SHP77 (cell line): ENCODE data around the gene LIMK1.

Source experiments
- DNase-seq, 2 experiments: peaks; one replicate each; lab custom pipeline; 2025; lab: John Stamatoyannopoulos, UW

LIMK1 gene

DNA sequence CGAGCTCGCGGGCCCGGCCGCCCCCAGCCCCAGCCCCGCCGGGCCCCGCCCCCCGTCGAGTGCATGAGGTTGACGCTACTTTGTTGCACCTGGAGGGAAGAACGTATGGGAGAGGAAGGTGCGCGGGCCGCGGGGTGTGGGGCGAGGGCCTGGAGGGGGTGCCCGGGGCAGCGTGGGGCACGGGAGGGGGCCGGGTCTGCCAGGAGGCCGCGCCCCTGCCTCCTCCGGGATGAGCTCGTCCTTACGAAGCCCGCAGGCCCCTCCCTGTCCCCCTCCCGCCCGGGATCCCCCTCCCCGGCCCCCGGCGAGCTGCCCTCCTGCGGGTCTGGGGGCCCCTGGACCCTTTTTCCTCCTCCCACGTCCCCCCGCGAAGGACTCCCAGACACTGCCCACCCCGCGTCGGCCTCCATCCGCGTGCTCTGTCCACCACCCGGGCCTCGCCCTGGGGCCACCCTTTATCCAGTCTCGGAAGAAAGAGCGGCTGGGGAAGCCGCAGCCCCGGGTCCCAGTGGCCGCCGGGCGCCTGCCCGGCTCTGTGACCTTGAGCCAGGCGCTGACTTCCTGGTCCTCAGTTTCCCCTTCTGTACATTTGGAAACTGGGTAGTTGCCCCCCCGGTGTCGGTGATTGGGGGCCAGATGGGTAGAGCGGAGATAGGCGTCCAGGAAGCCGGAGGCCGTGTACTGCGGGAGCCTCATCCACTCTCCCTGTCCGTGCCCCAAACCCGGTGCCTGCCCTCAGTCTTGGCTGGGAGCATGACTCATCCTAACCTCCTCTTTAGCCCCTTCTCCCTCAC lies 521 bp downstream of the LIMK1 start:
- DNase-seq, result no peak

DNA sequence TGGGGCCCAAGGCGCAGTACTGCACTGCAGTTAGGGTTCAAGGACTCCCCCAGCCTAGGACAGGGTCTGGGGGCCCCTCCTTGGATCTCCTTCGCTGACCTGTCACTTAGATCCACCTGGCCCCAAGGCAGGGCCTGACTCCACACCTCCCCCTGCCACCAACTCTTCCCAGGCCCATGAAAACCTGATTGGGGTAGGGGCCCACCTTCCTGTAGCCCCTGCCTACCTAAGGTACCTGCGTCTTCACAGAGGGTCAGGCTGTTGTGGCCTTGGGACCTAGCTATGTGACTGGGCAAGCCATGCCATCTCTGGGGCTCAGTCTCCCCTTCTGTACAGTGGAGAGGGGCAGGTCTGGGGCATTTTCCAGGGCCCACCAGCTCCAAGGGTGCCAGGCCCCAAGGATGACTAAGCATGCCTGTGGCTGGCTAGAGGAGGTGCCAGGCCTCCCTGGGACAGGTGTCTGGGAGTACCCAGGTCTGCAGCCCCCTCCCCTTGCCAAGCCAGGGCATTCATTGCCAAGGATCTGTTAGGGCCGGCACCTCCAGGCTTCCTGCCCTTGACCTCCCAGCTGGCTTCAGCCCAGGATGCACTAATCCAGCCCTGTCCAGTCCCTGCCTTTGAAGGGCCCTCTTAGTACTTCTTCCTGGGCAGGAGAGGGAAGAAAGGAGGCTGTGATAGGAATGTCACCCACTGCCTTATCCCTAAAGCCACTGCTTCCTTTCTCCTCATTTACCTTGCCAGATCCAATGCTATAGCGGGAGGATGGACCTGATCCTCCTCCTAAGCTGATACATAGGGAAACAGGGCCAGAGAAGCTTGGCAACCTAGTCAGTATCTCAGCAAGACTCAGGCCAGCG lies 1.3 kb downstream of the LIMK1 start:
- DNase-seq, result no peak

DNA sequence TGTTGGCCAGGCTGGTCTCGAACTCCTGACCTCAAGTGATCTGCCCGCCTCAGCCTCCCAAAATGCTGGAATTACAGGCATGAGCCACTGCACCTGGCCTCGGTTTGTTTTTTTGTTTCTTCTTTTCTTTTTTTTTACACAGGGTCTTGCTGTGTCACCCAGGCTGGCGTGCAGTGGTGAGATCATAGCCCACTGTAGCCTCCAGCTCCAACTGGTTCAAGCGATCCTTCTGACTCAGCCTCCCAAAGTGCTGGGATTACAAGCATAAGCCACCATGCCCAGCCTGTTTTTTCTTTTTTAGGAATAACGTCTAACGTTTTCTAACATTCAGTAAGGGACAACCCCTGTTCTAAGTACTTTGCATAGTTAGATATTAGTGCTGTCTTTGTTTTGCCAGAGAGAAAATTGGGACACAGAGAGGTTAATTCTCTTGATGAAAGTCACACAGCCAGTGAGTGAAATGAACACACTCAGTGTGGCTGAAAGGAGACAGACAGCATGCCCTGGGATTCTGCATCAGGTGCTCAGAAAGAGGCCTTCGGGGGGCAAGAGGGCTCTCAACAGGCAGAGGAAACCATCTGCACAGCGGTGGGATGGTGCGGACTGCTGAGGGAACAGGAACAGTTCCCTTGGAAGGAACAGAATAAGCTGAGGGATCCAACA lies 4.3 kb downstream of the LIMK1 start:
- no peak for DNase-seq

DNA sequence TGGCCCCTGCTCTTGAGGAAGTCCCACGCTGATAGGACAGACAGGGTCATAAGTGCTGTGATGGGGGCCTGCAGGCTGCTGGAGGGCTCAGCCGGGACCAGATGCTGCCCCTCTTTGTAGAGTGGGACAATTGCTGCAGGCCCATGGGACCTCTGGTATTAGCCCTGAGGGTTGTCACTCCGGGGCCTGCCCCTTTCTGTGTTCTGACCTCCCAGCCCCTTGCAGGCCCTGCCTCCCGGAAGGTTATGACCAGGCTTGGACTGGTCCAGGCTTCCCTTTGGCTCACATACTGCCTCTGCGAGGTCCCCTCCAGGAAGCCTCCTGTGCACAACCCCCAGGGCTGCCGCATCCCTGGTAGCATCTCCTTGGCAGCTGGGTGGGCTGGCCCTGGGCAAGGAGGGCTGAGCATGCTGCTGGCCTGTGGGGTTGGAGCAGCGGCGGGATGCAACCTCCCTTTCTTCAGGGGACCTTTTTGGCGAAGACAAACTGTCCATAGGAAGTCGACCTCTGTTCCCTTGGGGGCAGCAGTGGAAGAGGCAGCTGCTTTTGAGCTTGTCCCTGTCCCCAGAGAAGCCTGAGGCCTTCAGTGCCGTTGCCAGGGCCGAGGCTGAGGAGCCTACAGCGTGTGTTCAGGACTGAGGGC lies 8.8 kb downstream of the LIMK1 start:
- no peak for DNase-seq

DNA sequence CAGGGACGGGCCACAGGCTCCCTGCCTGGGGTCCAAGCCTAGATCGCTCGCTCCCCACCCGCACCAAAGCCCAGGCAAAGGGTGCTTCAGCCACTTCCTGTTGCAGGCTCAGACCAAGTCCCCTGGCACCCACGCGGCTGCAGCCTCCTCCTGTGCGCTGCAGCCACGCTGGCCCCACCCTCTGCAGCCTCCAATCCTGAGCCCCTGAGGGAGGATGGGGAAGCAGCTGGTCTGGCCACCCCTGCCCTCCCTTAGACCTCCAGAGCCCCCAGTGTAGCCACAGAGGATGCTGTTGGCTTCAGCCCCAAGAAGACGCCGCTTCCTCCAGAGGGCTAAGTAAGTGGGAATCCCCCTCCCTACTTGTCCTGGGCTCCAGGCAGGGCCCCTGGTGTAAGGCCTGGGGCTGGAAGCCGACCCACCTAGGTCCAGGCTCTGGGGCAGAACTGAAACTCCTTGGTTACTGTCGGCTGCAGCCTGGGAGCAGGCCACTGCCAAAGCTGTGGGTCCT lies 9.4 kb downstream of the LIMK1 start:
- DNase-seq, result no peak

DNA sequence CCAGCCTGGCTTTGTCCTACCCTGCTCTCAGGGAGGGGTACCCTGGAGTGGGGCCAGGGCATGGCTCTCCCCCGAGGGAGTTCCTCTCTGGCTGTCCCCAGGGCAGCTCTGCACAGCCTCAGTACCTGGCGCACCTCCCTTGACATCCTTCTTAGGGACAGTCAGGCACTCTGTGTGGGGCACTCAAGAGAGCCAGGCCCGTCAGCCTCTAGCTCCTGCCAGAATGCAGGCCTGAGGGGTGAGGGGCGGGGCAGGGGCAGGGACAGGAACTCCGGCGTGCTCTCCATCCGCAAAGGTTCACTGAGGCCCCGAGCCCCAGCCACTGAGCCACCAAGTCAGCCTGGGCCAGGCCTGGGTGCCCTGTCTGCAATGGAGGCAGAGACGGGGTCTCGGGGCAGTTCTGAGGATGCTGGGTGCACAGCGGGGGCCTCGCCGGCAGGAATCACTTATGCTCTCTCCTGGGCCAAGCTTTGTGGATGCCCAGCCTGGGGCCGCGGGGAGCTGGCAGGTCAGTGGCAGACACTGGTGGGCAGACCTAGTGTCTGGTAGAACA lies 10.1 kb downstream of the LIMK1 start:
- no peak for DNase-seq

DNA sequence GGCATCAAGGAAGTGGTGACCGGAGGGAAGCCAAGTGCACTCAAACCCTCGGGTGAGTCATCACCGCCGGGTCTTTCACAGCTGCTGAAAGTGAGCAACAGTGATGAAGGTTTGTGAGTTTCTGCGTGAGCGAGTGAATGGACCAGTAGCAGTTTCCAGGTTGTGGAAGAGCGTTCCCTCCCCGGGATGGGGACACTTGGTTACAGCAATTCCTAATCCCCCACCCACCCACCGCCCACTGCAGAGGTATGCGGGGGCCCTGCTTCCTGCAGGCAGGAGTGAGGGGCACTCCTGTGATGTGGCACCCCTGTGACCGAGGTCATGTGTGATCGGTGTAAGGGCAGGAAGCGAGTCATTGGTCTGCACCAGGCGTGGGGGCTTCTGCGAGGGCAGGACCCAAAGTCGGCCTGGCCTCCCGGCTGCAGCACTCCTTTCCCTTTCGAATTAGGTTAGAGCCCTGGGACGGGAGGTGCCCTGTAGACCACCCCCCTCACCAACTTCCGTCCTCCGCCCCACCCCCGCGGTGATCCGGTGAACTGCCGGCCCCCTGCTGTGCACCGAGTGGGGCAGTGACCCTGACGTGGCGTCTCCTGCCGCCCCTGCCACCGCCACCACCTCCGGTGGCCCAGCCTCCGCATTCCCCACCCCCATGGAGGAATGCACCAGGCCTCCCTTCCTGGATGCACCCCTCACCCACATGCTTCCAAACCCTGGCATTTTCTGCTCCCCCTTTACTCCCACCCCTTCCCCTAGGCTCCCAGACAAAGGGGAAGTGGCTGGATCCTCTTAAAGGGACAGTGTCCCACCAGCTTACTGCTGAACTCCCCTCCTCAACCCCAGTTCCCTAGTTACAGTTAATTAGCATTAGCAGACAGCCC lies 10.9 kb downstream of the LIMK1 start:
- DNase-seq, result no peak

DNA sequence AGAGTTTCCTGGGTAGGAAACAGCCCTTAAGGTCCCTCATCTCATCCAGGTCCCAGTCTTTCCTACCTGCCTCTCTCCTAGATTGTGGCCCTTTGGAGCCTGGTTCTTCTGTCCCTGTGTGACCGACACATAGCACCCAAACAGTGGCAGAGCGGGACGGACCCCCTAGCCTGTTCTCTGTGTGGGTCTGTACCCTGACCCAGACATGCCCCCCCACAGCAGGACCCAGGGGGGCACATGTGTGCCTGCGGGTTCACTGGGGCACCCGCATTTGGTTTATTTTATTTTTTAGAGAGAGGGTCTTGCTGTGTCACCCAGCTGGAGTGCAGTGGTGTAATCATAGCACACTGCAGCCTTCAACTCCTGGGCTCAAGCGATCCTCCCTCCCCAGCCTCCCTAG lies 11.5 kb downstream of the LIMK1 start:
- no peak for DNase-seq

DNA sequence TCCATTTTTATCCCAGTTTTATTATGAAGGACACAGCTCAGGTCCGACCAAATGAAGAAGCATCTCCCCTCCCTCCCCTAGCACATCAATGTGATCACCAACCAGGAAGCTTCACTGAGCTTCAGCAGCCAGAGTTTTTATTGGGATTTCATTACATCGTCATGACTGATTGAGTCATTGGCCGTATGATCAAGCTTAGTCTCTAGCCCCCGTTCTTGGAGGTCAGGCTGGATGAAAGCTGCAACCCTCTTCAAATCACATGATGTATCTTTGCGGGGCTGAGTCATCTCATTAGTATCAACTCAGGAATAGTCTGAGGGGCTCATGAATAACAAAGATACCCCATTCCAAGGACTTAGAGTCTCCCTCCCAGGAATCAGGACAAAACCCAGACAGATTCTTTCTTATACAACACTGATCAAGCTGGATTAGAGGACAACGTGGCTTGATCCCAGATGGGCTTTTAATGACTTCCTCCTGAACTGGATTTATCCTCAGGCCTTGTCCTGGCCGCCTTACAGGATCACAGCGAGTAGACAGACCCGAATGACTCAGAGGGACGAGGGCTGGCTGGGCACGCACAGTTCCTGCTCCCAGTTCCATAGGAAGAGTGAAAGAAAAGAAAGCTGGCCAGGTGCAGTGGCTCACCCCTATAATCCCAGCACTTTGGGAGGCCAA lies 14.5 kb downstream of the LIMK1 start:
- DNase-seq, result no peak

DNA sequence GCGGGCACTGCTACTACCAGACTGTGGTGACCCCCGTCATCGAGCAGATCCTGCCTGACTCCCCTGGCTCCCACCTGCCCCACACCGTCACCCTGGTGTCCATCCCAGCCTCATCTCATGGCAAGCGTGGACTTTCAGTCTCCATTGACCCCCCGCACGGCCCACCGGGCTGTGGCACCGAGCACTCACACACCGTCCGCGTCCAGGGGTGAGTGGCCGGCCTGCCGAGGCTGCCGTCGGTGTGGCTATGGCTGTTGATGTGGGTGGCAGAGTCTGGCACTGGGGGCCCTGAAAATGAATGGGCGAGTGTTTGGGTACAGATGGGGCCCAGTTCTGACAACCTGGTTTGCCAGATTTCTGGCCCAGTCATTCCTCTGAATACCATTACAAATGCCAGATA lies 15.4 kb downstream of the LIMK1 start:
- no peak for DNase-seq

DNA sequence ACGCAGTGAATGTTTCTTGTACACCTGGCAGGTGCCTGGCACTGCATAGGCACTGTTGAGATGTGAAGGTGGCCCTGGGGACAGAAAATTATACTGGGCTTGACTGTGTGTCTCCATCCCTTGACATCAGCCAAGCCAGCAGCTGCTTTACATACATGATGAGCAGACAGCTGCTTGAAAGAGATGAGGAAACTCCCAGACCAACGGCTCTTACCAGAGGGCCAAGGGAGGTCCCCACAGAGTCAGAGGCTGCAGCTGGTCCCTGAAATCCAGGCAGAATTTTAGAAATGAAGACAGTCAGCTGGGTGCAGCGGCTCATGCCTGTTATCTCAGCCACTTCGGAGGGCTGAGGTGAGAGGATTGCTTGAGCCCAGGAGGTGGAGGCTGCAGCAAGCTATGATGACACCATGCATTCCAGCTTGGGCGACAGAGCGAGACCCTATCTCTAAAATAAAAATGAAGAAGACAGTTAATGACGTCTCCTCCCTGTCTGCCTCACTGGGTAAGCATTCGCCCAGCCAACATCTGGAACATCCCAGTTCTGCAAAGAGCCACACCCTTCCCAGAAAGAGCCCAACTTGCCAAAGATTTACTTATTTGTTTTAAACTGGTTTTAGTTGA lies 17.6 kb downstream of the LIMK1 start:
- no peak for DNase-seq

DNA sequence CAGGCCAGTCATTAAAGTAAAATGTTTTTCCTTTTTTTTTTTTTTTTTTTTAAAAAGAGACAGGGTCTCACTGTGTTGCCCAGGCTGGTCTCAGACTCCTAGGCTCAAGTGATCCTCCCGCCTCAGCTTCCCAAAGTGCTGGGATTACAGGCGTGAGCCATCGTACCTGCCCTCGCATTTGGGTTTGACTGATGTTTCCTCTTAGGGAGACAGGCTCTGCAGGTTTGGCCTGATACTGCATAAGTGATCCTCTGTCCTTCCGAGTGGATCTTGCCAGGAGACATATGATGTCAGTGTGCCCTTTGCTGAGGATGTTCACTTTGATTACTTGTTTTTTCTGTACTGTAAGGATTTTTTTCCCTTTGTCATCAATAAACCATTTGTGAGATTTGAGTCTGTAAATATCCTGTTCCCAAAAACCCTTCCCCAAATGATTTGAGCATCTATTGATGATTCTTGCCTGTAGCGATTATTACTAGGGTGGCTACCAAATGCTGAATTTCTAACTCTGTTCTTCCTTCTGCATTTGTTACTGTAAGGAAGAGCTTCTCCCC lies 19.7 kb downstream of the LIMK1 start:
- DNase-seq, result no peak

DNA sequence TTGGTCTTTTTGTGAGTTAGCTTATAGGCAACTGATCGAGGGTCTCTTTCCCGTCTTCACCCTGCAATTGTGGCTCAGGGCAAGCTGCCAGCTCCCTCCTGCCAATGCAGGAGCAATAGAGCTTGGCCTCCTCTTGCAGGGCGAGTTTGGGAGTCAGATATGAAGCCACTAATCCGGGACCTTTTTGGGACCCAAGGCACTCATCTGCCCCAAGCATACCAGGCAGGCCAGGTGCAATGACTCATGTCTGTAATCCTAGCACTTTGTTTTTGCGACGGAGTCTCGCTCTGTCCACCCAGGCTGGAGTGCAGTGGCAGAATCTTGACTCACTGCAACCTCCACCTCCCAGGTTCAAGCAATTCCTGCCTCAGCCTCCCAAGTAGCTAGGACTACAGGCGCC lies 21.1 kb downstream of the LIMK1 start:
- DNase-seq, result no peak

DNA sequence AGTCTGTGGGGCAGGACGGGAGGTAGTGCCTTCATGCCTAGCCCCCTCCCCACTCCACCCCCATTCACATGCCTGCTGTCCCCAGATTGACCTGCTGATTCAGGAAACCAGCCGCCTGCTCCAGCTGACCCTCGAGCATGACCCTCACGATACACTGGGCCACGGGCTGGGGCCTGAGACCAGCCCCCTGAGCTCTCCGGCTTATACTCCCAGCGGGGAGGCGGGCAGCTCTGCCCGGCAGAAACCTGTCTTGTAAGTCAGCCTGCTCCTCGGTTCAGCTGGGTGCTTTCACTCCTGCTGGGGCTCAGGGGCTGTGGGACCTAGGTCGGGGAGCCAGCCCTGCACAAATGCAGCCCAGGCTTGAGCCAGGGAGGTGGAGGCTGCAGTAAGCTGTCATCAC lies 22.4 kb downstream of the LIMK1 start:
- DNase-seq, result no peak

DNA sequence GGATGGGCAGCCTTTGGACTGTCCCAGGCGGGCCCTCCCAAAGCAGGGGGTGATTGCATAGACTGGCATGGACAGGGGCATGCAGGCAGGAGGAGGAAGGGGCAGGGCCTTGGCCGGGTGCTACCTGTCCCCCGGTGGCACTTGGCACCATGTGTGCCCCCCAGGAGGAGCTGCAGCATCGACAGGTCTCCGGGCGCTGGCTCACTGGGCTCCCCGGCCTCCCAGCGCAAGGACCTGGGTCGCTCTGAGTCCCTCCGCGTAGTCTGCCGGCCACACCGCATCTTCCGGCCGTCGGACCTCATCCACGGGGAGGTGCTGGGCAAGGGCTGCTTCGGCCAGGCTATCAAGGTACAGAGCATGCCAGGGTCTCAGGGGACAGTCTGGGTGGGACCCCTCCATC lies 23.2 kb downstream of the LIMK1 start:
- DNase-seq, result no peak

DNA sequence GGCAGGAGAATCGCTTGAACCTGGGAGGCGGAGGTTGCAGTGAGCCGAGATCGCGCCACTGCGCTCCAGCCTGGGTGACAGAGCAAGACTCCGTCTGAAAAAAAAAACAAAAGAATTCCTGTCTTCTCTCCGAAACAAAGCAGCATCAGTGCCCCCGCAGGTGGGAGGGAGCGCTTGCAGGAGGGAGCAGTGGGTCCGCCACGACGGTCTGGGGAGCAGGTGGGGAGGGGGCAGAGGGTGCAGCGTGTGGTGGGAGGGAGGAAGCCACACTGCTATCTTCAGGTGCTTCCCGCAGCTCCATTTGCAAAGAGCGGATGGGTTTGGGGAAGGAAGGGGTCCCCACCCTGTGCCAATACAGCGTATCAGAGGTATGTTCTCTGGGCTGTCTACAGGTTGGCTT lies 31.7 kb downstream of the LIMK1 start:
- no peak for DNase-seq

DNA sequence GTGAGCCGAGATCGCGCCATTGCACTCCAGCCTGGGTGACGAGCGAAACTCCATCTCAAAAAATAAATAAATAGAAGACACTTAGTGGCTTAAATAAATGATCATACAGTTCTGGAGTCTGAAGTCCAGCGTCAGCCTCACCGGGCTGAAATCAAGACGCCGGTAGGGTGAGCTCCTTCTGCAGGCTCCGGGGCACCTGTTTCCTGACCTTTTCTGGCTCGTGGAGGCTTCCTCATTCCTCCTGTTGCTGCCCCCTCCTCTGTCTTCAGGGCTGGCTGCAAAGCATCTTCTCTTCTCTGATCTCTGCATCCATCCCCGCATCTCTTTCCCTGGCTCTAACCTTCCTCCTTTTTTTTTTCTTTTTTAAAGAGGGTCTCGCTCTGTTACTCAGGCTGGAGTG lies 32.8 kb downstream of the LIMK1 start:
- no peak for DNase-seq

DNA sequence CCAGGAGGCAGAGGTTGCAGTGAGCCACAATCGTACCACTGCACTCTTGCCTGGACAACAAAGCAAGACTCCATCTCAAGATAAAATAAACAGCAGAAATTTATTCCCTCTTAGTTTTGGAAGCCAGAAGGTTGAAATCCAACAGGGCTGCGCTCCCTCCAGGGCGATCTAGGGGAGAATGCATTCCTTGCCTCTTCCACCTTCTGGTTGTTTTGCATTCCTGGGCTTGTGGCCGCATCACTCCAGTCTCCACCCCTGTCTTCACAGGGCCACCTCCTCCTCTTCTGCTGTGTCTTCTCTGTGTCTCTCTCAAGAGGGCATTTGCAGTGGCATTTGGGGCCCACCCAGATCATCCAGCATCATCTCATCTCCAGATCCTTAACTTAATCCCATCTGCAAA lies 36.2 kb downstream of the LIMK1 start:
- DNase-seq, result no peak
